ENCODE measurements around the gene ZMIZ1. TPM values are rescaled to one million over a fixed set of nuclear protein-coding genes. Genes with fewer than 3 reads are reported as not detected.

Gene ZMIZ1
- total and polyA plus RNA-seq, 2 donors: 30.2 to 54.6 TPM

DNA sequence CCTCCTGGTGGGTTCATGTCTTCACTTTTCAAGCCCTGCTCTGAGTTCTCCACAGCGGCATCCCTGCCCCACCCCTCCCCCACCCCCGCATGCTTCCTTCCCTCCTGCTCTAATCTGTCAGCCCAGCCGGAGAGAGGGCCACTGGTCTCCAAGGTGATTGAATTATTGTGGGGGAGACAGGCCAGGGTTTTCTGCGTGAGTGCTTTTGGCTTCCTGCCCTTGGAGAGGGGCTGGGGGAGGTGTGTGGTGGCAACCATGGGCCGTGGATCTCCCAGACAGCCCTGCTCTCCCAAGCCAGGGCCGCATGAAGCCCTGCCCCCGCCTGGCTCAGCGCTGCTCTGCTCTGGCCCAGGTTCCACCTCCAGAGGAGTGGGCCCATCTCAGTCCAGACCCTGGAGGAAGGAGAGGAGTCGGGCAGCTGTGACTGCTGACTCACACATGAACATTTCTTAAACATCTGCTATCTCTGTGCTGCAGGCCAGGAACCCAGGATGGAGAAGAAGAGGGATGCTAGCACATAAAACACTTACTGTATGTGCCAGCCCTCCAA is 109.9 kb downstream of the ZMIZ1 start:
- no peak for DNase-seq (ENCODE audit: extremely low spot score)
- Histone ChIP-seq H3K4me1 (ENCODE audit: insufficient read depth) (peaks cover 2% of the 10 kb centered on the region), H3K4me3 (ENCODE audit: low read depth, low read length) (no peak overlapping the region), H3K36me3 (ENCODE audit: insufficient read depth) (no peaks in the 10 kb centered on the region), H3K27ac (ENCODE audit: low read depth) (no peak overlapping the region)
- WGBS: 18% methylated on average over 9 of the region's 9 CpGs

DNA sequence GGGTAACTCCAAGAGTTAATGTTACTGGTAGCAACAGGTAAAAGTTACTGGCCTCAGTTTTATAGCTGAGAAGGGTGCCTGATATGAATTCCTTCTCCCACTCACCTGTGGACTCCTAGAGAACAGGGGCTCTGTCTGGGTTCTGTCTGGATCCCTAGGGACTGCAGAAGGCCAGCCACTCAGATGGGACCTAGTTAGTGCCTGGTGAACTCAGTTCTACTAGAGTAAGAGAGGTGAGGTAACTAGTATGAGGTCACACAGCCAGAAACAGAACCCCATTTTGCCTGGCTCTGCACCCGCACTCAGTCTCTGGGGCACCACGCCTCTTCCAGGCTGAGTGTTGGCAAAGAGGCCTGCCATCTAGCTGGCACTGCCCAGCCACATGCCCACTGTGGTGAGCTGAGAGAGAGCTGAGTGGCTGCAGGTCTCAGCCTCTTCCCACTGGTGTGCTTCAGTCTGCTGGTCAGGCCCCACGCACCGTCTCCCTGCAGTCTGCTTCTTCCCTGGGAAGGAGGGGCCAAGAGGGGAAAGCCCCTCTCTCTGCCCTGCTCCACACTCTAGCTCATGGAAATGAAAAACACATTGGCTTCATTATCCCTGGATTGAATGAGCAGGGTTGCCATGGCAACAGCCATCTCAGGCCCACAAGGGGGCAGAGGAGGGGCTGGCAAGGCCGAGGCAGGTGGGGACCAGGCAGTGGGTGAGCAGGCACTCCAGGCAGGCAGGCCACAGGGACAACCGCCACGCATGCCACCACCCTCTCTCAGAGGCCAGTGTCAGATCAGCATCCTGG is 110.6 kb downstream of the ZMIZ1 start:
- Histone ChIP-seq H3K4me1 (ENCODE audit: insufficient read depth) (peaks cover 2% of the 10 kb centered on the region), H3K4me3 (ENCODE audit: low read depth, low read length) (no peak overlapping the region), H3K36me3 (ENCODE audit: insufficient read depth) (no peaks in the 10 kb centered on the region), H3K27ac (ENCODE audit: low read depth) (no peak overlapping the region)
- DNase-seq (ENCODE audit: extremely low spot score): no peak
- WGBS: 73% methylated on average over 7 of the region's 7 CpGs

DNA sequence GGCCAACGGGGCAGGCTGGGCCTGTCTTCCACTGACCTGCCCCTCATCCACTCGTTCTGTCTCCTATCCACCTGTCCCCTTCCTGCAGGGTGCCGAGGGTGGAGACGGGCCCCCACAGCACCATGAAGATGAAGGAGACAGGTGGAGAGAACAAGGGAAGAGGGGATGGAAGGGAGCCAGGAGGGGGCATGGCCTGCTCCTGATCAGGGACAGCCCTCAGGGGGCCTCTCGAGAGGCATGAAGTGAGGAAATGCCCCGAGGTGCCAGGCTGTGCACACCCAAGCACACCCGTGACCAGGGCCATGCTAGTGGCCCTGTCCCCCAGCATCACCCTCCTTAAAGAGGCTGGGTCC is 111.2 kb downstream of the ZMIZ1 start:
- H3K4me3 ChIP-seq (ENCODE audit: low read depth, low read length): no peak overlapping the region

DNA sequence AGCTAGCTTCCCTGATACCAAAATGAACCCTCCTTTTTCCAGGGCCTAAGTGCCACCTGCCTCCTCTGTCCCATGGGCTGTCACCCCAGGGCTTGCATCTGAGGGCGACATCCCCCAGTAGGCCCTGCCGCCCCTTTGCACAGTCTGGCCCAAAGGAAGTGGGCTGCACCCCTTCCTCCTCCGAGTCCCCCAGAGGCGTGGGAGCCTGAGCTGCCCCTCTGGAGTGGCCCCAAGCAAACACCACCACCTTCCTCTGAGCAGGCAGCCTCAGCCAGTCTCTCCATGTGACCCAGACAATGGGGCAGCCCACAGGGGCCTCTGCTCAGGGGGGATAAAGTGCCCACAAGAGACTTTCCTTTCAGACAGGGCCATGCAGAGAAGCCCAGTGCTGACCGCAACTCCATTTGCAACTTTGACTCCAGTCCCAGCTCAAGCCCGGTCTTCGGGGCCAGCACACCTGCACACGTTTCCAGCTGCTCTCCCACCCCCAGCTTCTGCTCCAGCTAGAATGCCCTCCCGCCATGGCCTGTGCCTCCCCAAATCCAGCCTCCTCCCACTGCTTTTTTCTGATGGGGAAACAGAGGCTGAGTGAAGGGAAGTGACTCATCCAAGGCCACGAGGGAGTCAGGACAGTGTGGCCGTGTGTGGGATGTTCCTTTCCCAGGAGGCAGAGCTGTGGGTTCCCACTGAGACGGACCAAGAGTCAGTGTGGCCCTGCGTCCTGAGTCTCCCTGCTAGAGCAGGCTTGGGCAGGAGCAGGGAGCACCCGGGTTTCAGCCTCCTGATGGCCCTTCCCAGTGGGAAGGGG is 111.9 kb downstream of the ZMIZ1 start:
- Histone ChIP-seq H3K4me3 (ENCODE audit: low read depth, low read length) (no peak overlapping the region), H3K4me1 (ENCODE audit: insufficient read depth) (peaks cover 2% of the 10 kb centered on the region), H3K27ac (ENCODE audit: low read depth) (peak overlapping the region; percentile 24), H3K36me3 (ENCODE audit: insufficient read depth) (no peaks in the 10 kb centered on the region)
- 75% methylated on average over 14 of the region's 14 CpGs for WGBS
- DNase-seq (ENCODE audit: extremely low spot score): no peak

More for the DNA sequence above, 111.2 kb downstream of the ZMIZ1 start:
- Histone ChIP-seq H3K27ac (ENCODE audit: low read depth) (no peak overlapping the region), H3K4me1 (ENCODE audit: insufficient read depth) (peaks cover 2% of the 10 kb centered on the region), H3K36me3 (ENCODE audit: insufficient read depth) (no peaks in the 10 kb centered on the region)
- no peak for DNase-seq (ENCODE audit: extremely low spot score)
- 82% methylated on average over 7 of the region's 7 CpGs for WGBS

DNA sequence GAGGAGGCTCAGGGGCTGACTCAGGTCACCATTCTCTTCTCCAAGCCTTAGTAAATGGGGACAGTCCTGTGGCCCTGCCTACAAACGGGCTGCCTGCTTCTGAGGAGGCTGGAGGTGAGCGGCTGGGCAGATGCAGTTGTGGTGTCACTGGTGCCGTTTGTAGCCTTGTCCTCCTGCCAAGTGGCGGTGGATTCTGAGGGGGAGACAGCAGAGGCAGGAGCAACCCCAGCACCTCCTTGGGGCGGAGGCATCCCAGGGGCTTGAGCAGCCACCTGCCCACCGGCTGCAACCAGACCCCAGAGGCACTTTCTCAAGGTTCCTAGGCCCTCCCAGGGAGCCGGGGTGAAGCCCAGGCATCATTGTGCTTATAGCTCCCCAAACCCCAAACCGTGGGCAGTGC is 112.5 kb downstream of the ZMIZ1 start:
- no peaks in the 10 kb centered on the region for H3K36me3 ChIP-seq (ENCODE audit: insufficient read depth)
- H3K4me1 ChIP-seq (ENCODE audit: insufficient read depth): peaks cover 2% of the 10 kb centered on the region
- H3K4me3 ChIP-seq (ENCODE audit: low read depth, low read length): no peak overlapping the region
- 74% methylated on average over 8 of the region's 8 CpGs for WGBS
- no peak for DNase-seq (ENCODE audit: extremely low spot score)
- H3K27ac ChIP-seq (ENCODE audit: low read depth): peak overlapping the region; percentile 24

DNA sequence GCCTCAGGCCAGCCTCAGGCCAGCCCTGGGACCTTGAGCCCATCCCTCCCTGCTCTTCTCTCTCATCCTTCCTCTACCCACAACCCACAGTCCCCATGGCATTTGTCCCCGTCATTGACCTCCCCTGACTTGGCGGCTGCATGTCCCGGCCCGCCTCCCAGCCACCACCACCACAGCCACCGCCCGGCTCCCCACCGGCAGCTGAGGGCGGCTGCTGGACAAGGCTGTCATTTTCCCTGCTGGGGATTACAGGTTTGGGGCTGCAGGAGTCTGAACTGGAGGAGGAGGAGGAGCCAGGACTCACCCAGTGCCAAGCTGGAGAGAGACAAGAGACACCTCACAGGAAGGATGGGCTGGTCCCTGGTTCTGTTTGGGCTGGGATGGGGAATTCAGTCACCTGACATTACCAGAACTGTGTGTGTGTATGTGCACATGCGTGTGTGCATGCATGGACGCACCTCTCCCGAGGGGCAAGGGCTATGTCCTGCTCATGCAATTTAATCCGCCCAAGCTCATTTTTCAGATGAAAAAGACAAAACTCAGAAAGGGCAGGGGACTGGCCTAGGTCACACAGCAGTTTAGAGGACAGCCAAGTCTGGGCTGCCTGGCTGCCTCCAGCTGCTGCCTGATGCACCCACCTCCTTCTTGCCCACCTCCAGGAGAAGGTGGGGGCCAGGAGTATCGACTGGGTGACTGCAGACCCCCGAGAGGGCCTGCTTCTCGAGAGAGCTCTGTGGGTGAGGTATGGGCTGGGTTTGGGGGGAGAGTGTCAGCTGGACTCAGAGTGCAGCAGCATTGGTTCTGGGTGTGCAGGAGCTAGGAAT is 113.1 kb downstream of the ZMIZ1 start:
- Histone ChIP-seq H3K36me3 (ENCODE audit: insufficient read depth) (no peaks in the 10 kb centered on the region), H3K27ac (ENCODE audit: low read depth) (peak overlapping the region; percentile 24), H3K4me1 (ENCODE audit: insufficient read depth) (peaks cover 2% of the 10 kb centered on the region), H3K4me3 (ENCODE audit: low read depth, low read length) (no peak overlapping the region)
- whole genome bisulfite sequencing: 66% methylated on average over 15 of the region's 15 CpGs
- DNase-seq (ENCODE audit: extremely low spot score): no peak

DNA sequence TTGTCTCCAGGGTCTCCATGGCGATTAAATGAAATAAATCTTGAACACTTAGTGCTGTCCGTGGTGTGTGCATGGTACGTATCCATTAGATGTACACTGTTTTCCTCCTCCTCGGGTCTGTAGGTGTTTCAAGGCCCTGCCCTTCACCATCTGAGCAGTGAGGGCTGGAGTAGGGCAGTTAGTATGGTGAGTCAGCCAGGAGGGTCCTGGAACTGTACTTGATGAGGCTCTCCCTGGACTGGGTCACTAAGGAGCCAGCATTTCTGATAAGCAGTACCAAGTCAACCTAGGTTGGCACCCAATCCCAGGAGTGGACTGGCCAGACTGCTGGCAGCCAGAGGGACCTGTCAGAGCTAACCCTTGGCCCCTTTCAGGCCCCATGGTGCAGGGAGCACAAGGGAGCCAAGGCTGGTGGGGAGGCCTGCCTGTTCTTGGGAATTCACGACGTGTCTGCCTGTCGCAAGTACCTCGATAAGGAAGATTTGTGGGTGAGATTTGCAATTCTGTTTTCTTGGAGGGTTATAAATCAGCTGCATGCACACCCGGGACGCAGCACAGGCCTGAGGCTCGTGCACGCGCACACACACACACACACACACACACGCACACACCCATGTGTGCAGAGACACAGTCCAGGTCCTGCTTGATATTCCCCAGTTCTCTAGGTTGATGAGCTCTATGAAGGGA is 114.2 kb downstream of the ZMIZ1 start:
- no peak overlapping the region for H3K27ac ChIP-seq (ENCODE audit: low read depth)
- DNase-seq (ENCODE audit: extremely low spot score): no peak
- WGBS: 32% methylated on average over 14 of the region's 14 CpGs
- H3K4me3 ChIP-seq (ENCODE audit: low read depth, low read length): no peak overlapping the region
- H3K36me3 ChIP-seq (ENCODE audit: insufficient read depth): no peaks in the 10 kb centered on the region
- H3K4me1 ChIP-seq (ENCODE audit: insufficient read depth): peaks cover 2% of the 10 kb centered on the region

DNA sequence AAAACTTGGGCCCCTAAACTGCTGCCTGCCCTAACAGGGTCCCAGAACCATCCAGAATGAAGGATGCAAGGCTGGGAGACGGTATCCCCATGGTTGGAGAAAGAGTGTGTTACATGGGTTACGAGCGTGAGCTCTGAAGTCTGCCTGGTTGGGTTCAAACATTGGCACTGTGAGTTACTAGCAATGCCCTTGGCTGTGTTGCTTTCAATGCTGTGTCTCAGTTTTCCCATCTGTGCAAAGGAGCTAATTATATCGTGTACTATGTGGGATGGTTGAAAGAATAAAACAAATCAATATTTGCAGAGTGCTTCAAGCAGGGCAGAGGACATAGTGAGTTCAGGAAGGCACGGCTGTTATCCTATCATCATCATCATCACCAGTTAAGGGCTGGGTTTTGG is 114.7 kb downstream of the ZMIZ1 start:
- H3K4me3 ChIP-seq (ENCODE audit: low read depth, low read length): no peak overlapping the region
- no peaks in the 10 kb centered on the region for H3K36me3 ChIP-seq (ENCODE audit: insufficient read depth)
- peaks cover 2% of the 10 kb centered on the region for H3K4me1 ChIP-seq (ENCODE audit: insufficient read depth)
- H3K27ac ChIP-seq (ENCODE audit: low read depth): no peak overlapping the region
- DNase-seq (ENCODE audit: extremely low spot score): no peak
- WGBS: 84% methylated on average over 5 of the region's 5 CpGs

DNA sequence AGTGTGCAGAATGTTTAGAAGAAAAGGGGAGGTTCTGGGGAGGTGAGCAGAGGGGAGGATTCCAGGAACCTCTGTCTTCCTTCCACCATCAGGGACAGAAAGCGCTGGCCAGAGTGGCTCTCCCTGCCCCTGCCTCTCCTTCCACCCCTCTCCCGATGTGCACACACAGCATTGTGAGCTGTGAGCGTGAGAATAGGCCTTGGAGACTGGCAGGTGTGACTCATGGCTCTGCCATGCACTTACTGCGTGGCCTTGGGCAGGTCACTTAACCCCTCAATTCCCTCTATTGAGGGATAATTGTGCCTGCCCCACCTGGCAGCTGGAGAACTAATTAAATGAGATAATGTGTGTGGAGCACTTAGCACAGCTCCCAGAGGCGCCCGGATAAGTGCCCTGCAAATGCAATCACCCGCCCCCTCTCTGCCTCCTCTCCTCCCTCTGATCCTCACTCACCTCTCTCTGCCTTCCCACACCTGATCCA is 115.4 kb downstream of the ZMIZ1 start:
- WGBS: 55% methylated on average over 7 of the region's 7 CpGs
- H3K4me3 ChIP-seq (ENCODE audit: low read depth, low read length): no peak overlapping the region
- H3K27ac ChIP-seq (ENCODE audit: low read depth): no peak overlapping the region
- H3K4me1 ChIP-seq (ENCODE audit: insufficient read depth): peaks cover 2% of the 10 kb centered on the region
- no peak for DNase-seq (ENCODE audit: extremely low spot score)
- no peaks in the 10 kb centered on the region for H3K36me3 ChIP-seq (ENCODE audit: insufficient read depth)

DNA sequence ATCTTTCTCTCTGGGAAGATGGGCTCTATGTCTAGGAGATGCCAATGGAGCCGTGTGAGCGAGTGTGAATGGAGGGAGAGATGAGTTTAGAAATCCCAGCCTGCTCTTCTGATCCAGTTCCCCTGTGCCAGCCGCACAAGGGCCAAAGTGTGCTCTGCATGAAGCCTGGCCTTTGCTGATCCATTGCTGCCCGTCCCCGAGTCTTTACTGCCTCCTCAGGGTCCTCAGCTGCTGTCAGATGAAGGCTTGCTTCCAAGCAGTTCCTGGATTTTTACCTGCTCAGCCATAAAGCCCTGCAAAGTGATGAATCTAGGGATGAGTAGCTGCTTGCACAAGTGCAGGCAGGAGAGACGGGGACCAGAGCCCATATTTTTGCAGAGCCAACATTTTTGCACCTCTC is 115.9 kb downstream of the ZMIZ1 start:
- H3K27ac ChIP-seq (ENCODE audit: low read depth): no peak overlapping the region
- 52% methylated on average over 6 of the region's 6 CpGs for WGBS
- H3K36me3 ChIP-seq (ENCODE audit: insufficient read depth): no peaks in the 10 kb centered on the region
- no peak overlapping the region for H3K4me3 ChIP-seq (ENCODE audit: low read depth, low read length)
- H3K4me1 ChIP-seq (ENCODE audit: insufficient read depth): peaks cover 2% of the 10 kb centered on the region
- no peak for DNase-seq (ENCODE audit: extremely low spot score)

DNA sequence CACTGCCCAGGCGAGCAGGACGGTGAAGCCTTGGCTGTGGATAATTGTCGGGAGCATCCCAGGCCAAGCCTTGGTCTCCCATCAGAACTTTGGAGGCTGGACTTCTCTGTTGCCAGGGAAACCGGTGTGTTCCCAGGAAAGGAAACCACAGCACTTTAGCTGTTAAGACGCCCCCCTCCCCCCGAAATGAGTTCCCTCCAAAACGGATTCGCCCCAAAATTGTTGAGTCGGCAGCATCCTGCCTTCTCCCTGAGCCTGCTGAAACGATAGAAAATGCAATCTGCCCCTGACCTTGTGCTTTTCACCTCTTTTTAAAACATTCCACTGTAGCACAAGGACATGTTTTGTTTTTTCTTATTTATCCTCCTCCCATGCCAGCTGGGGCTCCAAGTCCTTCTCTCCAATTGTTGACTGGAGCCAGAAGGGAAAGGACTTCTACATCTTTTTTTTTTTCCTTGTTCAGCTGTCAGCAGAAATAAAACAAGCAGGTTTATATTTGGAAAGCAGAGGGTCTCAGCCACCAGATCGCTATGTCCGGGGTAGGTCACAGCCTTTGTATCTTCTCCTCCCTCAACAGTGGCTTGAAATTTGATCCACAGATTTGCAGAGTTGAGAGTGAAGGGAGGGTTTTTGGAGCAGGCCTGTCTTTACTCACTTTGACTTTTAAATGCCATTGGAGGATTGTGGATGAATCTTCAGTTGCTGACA is 116.5 kb downstream of the ZMIZ1 start:
- Histone ChIP-seq H3K4me3 (ENCODE audit: low read depth, low read length) (no peak overlapping the region), H3K27ac (ENCODE audit: low read depth) (peak overlapping the region; percentile 14), H3K4me1 (ENCODE audit: insufficient read depth) (peaks cover 2% of the 10 kb centered on the region), H3K36me3 (ENCODE audit: insufficient read depth) (no peaks in the 10 kb centered on the region)
- whole genome bisulfite sequencing: 27% methylated on average over 12 of the region's 12 CpGs
- no peak for DNase-seq (ENCODE audit: extremely low spot score)

DNA sequence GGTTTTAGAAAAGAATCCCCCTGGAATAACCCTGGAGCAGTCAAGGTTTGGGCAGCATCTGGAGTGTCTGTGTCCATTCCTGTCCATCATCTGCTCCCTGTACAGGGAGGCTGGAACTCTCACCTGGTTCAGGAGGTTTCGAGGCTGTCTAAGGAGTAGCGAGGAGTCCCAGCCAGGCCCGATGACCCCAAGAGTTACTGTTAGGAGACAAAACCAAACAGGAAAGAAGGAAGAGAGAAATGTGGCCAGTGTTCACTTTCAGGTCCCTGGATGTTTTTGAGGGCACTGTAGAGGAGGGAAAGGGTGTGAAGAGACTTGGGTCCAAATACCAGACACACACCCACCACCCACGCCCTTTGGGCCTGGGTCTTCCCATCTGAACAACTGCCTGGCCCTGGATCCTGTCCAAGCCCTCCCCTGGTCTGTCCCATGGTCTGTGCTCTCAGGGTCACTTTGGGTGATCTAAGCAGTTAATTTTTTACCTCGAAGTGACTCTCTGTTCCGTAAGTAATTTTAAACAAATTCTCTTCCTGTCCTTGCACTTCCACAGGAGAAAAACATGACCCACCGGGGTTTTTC is 117.1 kb downstream of the ZMIZ1 start:
- 54% methylated on average over 7 of the region's 7 CpGs for WGBS
- DNase-seq (ENCODE audit: extremely low spot score): no peak
- peaks cover 2% of the 10 kb centered on the region for H3K4me1 ChIP-seq (ENCODE audit: insufficient read depth)
- no peak overlapping the region for H3K4me3 ChIP-seq (ENCODE audit: low read depth, low read length)
- H3K36me3 ChIP-seq (ENCODE audit: insufficient read depth): no peaks in the 10 kb centered on the region
- H3K27ac ChIP-seq (ENCODE audit: low read depth): no peak overlapping the region
